ENCODE measurements around the gene BLOC1S3.
"Not testable (repeated sequence)": the region's sequence is repeated elsewhere in the genome, so short reads cannot be mapped to it uniquely, and the experiment has no call there.

BLOC1S3 gene

GRCh38 chr19:45211751-45212381 is 33.3 kb downstream of the BLOC1S3 start:
- no peak overlapping the region for H3K27ac Mint-ChIP-seq
- H3K4me1 Mint-ChIP-seq: peaks cover 4% of the 10 kb centered on the region
- H3K27me3 Mint-ChIP-seq: peaks cover 36% of the 10 kb centered on the region
- no peaks in the 10 kb centered on the region for H3K36me3 Mint-ChIP-seq (ENCODE audit: low read depth)
- H3K9me3 Mint-ChIP-seq: no peaks in the 10 kb centered on the region
- DNase-seq (no peak), ATAC-seq (no peak)
- H3K4me3 Mint-ChIP-seq: no peak overlapping the region

DNA sequence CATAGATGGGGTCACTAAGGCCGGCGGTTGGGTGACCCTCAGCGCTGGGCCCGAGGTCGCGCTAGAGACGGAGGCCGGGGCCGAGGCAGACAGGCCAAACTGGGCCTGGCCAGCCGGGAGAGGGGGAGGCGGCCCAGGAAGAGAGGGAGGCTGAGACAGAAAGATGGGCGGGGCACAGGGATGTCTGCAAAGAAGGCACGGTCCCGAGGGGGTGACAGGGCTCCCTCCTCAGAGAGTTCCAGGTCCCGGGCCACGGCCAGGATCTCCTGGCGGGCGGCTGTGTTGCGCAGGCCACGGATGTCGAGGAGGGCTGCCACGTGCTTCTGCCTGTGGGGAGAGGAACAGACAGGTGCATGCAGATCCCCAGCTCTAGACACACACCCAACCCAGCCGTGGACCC is 34.4 kb downstream of the BLOC1S3 start:
- no peaks in the 10 kb centered on the region for H3K9me3 Mint-ChIP-seq
- ATAC-seq (no peak), DNase-seq (no peak)
- H3K27me3 Mint-ChIP-seq: peaks cover 44% of the 10 kb centered on the region
- no peaks in the 10 kb centered on the region for H3K36me3 Mint-ChIP-seq (ENCODE audit: low read depth)
- H3K4me1 Mint-ChIP-seq: peaks cover 4% of the 10 kb centered on the region
- no peak overlapping the region for H3K27ac Mint-ChIP-seq
- no peak overlapping the region for H3K4me3 Mint-ChIP-seq

- Mint-ChIP-seq H3K36me3 (ENCODE audit: low read depth) (no peaks in the 10 kb centered on the region), H3K4me3 (no peak overlapping the region), H3K27me3 (peaks cover 61% of the 10 kb centered on the region), H3K9me3 (no peaks in the 10 kb centered on the region), H3K4me1 (peaks cover 1% of the 10 kb centered on the region), H3K27ac (no peak overlapping the region)
- ATAC-seq (no peak), DNase-seq (no peak)
These were observed 37.0 kb downstream of the BLOC1S3 start for GRCh38 chr19:45215391-45216191.

- Mint-ChIP-seq H3K36me3 (ENCODE audit: low read depth) (no peaks in the 10 kb centered on the region), H3K9me3 (no peaks in the 10 kb centered on the region), H3K4me3 (no peak overlapping the region), H3K27ac (no peak overlapping the region), H3K4me1 (peaks cover 1% of the 10 kb centered on the region), H3K27me3 (peaks cover 59% of the 10 kb centered on the region)
- ATAC-seq: no peak
- DNase-seq: no peak
These were observed 38.1 kb downstream of the BLOC1S3 start for GRCh38 chr19:45216667-45217066.

DNA sequence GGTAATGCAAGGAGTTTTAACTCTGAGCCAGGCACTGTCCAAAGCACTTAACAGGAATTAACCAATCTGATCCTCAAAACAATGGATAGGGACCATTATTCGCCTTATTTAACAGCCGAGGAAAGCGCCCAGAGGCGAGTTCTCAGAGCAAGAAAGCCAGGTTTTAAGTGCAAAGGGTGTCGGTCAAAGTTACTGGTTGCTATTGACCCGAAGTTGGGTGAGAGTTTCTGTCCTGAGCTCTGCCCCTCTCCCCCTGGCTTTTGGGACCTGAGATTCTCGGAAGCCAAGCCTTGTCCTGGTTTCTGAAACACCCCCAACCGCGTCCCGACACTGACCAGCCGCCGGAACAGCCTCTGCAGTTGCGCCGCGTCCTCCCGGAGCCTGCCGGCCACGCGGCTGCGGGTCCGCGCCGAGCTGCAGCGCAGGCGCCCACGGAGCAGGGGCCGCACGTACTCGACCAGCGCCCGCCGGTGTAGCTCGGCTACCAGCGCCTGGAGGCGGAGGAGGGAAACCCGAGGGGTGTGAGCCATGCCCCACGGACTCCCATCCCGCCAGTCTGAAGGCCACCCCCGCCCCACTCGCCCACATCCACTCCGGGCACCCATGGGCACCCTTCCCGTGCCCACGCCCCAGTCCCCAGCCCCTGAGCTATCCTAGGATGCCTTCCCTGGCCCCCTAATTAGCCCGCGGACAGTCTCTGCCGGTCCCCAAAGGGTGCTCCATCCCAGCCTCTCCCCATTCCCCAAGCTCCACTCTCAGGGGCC is 38.8 kb downstream of the BLOC1S3 start:
- ATAC-seq: no peak
- Mint-ChIP-seq H3K4me1 (peaks cover 1% of the 10 kb centered on the region), H3K27ac (no peak overlapping the region), H3K36me3 (ENCODE audit: low read depth) (no peaks in the 10 kb centered on the region), H3K9me3 (no peaks in the 10 kb centered on the region), H3K27me3 (peaks cover 58% of the 10 kb centered on the region), H3K4me3 (no peak overlapping the region)
- no peak for DNase-seq

DNA sequence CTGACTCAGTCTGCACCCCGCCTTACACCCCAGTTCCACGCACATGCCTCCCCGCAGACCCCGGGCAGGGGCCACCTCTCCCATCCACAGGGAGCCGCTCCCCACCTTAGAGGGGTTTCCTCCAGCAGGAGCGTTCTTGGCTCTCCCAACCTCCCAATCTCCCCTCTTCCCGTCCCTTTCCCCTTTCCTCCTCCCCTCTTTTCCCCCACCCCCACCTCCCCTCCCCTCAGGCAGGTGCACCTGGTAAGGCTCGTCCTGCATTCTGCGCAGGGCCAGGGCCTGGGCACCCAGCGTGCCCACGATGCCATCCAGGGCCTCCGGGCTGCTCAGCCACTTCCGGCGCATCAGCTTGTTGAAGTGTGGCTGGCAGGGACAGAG is 39.4 kb downstream of the BLOC1S3 start:
- DNase-seq (no peak), ATAC-seq (no peak)
- peaks cover 1% of the 10 kb centered on the region for H3K4me1 Mint-ChIP-seq
- H3K27me3 Mint-ChIP-seq: peaks cover 61% of the 10 kb centered on the region
- H3K9me3 Mint-ChIP-seq: no peaks in the 10 kb centered on the region
- H3K27ac Mint-ChIP-seq: no peak overlapping the region
- H3K36me3 Mint-ChIP-seq (ENCODE audit: low read depth): no peaks in the 10 kb centered on the region
- no peak overlapping the region for H3K4me3 Mint-ChIP-seq

- H3K4me3 Mint-ChIP-seq: no peak overlapping the region
- no peaks in the 10 kb centered on the region for H3K36me3 Mint-ChIP-seq (ENCODE audit: low read depth)
- H3K9me3 Mint-ChIP-seq: no peaks in the 10 kb centered on the region
- H3K27ac Mint-ChIP-seq: no peak overlapping the region
- DNase-seq (no peak), ATAC-seq (no peak)
- peaks cover 1% of the 10 kb centered on the region for H3K4me1 Mint-ChIP-seq
- H3K27me3 Mint-ChIP-seq: peaks cover 59% of the 10 kb centered on the region
These were observed 39.8 kb downstream of the BLOC1S3 start for GRCh38 chr19:45218426-45218825.

DNA sequence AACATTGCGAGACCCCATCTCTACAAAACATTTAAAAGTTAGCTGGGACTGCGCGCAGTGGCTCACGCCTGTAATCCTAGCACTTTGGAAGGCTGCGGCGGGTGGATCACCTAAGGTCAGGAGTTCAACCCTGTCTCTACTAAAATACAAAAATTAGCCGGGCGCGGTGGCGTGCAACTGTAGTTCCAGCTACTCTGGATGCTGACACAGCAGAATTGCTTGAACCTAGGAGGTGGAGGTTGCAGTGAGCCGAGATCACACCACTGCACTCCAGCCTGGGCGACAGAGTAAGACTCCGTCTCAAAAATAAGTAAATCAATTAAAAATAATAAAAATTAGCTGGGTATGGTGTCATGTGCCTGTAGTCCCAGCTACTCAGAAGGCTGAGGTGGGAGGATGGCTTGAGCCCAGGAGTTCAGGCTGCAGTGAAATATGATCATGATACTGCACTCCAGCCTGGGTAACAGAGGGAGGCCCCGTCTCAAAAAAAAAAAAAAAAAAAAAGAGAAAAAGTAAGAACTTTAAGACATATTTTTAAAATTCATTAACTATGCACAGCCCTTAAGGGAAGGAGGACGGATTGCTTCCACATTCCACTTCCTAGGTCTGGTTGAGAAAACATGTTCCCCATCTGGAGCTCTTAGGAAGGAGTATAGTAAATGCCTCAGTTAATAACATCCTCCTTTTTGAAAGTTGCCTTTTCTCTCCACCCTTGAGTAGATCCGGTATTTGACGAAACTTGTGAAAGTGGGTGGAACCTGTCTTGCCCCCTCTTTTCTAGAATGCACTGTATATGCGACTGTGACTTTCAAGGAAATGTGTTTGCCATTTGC is 40.5 kb downstream of the BLOC1S3 start:
- H3K36me3 Mint-ChIP-seq (ENCODE audit: low read depth): no peaks in the 10 kb centered on the region
- peaks cover 1% of the 10 kb centered on the region for H3K4me1 Mint-ChIP-seq
- ATAC-seq (no peak), DNase-seq (no peak)
- peaks cover 56% of the 10 kb centered on the region for H3K27me3 Mint-ChIP-seq
- no peak overlapping the region for H3K27ac Mint-ChIP-seq
- no peaks in the 10 kb centered on the region for H3K9me3 Mint-ChIP-seq
- no peak overlapping the region for H3K4me3 Mint-ChIP-seq

- no peaks in the 10 kb centered on the region for H3K4me1 Mint-ChIP-seq
- H3K36me3 Mint-ChIP-seq (ENCODE audit: low read depth): no peaks in the 10 kb centered on the region
- ATAC-seq: no peak
- H3K9me3 Mint-ChIP-seq: no peaks in the 10 kb centered on the region
- no peak overlapping the region for H3K4me3 Mint-ChIP-seq
- DNase-seq: no peak
- H3K27ac Mint-ChIP-seq: no peak overlapping the region
- H3K27me3 Mint-ChIP-seq: peaks cover 31% of the 10 kb centered on the region
These were observed 44.1 kb downstream of the BLOC1S3 start for GRCh38 chr19:45222724-45223123.

GRCh38 chr19:45223879-45224278 is 45.3 kb downstream of the BLOC1S3 start:
- Mint-ChIP-seq H3K4me1 (no peaks in the 10 kb centered on the region), H3K9me3 (no peaks in the 10 kb centered on the region), H3K4me3 (no peak overlapping the region), H3K27me3 (peaks cover 26% of the 10 kb centered on the region), H3K27ac (no peak overlapping the region), H3K36me3 (ENCODE audit: low read depth) (no peaks in the 10 kb centered on the region)
- DNase-seq (no peak), ATAC-seq (no peak)

GRCh38 chr19:45224645-45225044 is 46.1 kb downstream of the BLOC1S3 start:
- H3K36me3 Mint-ChIP-seq (ENCODE audit: low read depth): no peaks in the 10 kb centered on the region
- H3K9me3 Mint-ChIP-seq: no peaks in the 10 kb centered on the region
- no peak for ATAC-seq
- no peak overlapping the region for H3K27ac Mint-ChIP-seq
- peaks cover 22% of the 10 kb centered on the region for H3K27me3 Mint-ChIP-seq
- DNase-seq: no peak
- H3K4me1 Mint-ChIP-seq: no peaks in the 10 kb centered on the region
- no peak overlapping the region for H3K4me3 Mint-ChIP-seq

DNA sequence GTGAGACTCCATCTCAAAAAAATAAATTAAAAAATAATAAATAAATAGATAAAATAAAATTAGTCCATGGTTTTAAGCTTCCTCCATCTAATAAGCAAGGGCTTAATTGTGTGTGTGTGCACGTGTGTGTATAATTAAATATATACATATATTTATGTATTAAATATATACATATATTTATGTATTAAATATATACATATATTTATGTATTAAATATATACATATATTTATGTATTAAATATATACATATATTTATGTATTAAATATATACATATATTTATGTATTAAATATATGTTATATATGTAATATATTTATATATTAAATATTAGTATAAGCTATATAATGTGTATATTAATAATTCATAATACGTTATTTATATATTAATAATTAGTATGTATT is 50.5 kb downstream of the BLOC1S3 start:
- H3K36me3 Mint-ChIP-seq (ENCODE audit: low read depth); ATAC-seq; DNase-seq; H3K4me3 Mint-ChIP-seq; H3K4me1 Mint-ChIP-seq; H3K9me3 Mint-ChIP-seq; H3K27ac Mint-ChIP-seq: not testable (repeated sequence)
- H3K27me3 Mint-ChIP-seq: peaks cover 17% of the 10 kb centered on the region

All from activated naive CD8-positive, alpha-beta T cell treated with anti-CD3 and anti-CD28 coated beads, Interleukin-2, amount 50 U/mL, for 24 hours (primary cell).